ENCODE measurements around the gene SYCP2L. TPM values are rescaled to one million over a fixed set of nuclear protein-coding genes. Genes with fewer than 3 reads are reported as not detected.

SYCP2L gene
- total and polyA plus RNA-seq, 2 of the 8 experiments (the other 6 are each of a cell fraction or from before 2014, with no cell fraction given) = 1.7 to 4.2 TPM

DNA sequence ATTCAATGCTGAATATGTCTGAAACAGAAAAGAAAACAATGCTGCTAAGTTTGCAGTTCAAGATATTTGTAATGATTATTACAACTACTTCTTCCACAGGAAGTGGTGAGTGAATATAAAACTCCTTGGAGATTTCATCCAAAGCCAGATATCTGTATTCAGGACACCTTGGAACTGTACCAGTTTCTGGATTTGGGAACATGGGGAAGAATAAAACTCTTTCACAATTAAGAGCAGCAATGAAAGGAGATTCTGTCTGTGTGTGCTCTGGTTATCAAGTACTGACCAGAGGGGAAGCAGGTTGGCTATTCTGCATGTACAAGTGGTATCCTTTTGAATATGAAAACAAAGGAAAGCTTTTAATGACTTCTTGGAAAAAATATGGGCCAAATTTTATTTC is 136.2 kb downstream of the SYCP2L start:
- Histone ChIP-seq H3K27ac (ENCODE audit: low read depth, low read length) (no peak overlapping the region), H3K9me3 (ENCODE audit: insufficient read depth in 2 of 2, low read depth in 1 of 2, low read length in 1 of 2) (no peaks in the 10 kb centered on the region), H3K23me2 (ENCODE audit: low read depth, low read length) (no peaks in the 10 kb centered on the region), H3K79me1 (ENCODE audit: low read depth, low read length) (no peaks in the 10 kb centered on the region), H3K23ac (ENCODE audit: insufficient read length) (no peak overlapping the region), H3K56ac (replicated peaks; ENCODE audit: insufficient read length, low read depth, low read length) (no peak overlapping the region), H4K91ac (replicated peaks; ENCODE audit: insufficient read length, low read length) (no peak overlapping the region), H4K8ac (ENCODE audit: extremely low read depth, insufficient read depth, low read length) (no peak overlapping the region), H3K4me1 (replicated peaks in 1 of 4; ENCODE audit: control insufficient read depth in 3 of 4, insufficient read depth in 4 of 4, low read length in 3 of 4) (peaks cover 0 to 8% (median 3%) of the 10 kb centered on the region in 4 experiments; a peak in 5 of 7 replicates), H3K36me3 (ENCODE audit: control insufficient read depth in 2 of 4, insufficient read depth in 4 of 4, low read length in 3 of 4) (no peaks in the 10 kb centered on the region), H2BK120ac (replicated peaks; ENCODE audit: low read depth, low read length) (no peak overlapping the region), H2AK5ac (ENCODE audit: low read depth, low read length) (no peak overlapping the region), H3K14ac (ENCODE audit: insufficient read length) (no peak overlapping the region), H3K4me3 (ENCODE audit: extremely low read depth in 1 of 4, insufficient read depth in 2 of 4, low read depth in 3 of 4, low read length in 4 of 4) (no peak overlapping the region), H3K4me2 (ENCODE audit: insufficient read depth in 1 of 2, low read depth in 2 of 2, low read length in 2 of 2) (no peak overlapping the region), H4K20me1 (replicated peaks in 1 of 2; ENCODE audit: control insufficient read depth in 1 of 2, insufficient read depth in 2 of 2, low read length in 2 of 2) (no peaks in the 10 kb centered on the region), H2AFZ (ENCODE audit: low read length) (no peak overlapping the region), H2BK12ac (ENCODE audit: low read depth, low read length) (no peak overlapping the region), H3K79me2 (ENCODE audit: control insufficient read depth in 1 of 2, insufficient read depth in 2 of 2, low read length in 2 of 2) (no peaks in the 10 kb centered on the region), H2BK5ac (ENCODE audit: low read depth, low read length) (no peak overlapping the region), H3K9ac (replicated peaks in 1 of 4; ENCODE audit: extremely low read depth in 1 of 4, low read depth in 3 of 4, low read length in 3 of 4) (no peak overlapping the region), H2BK15ac (ENCODE audit: low read length) (no peak overlapping the region), H3K18ac (ENCODE audit: extremely low read depth, low read length) (no peak overlapping the region), H2BK20ac (ENCODE audit: low read length) (no peak overlapping the region), H4K5ac (ENCODE audit: insufficient read length, low read depth, low read length) (no peak overlapping the region), H3K4ac (replicated peaks; ENCODE audit: insufficient read length, low read depth, low read length) (no peak overlapping the region), H3K27me3 (replicated peaks in 1 of 4; ENCODE audit: control insufficient read depth in 3 of 4, extremely low read depth in 1 of 4, insufficient read depth in 3 of 4, low read length in 3 of 4) (no peaks in the 10 kb centered on the region)
- TF ChIP-seq YY1 (IDR thresholded peaks at IDR 0.05; ENCODE audit: low read depth, low read length) (no peak), ASH2L (IDR thresholded peaks at IDR 0.05; ENCODE audit: low read length) (no peak), HDAC2 (IDR thresholded peaks at IDR 0.05; ENCODE audit: borderline replicate concordance in 1 of 2, low read depth in 2 of 2, low read length in 2 of 2) (no peak)
- TF ChIP-seq, protein P1, sequence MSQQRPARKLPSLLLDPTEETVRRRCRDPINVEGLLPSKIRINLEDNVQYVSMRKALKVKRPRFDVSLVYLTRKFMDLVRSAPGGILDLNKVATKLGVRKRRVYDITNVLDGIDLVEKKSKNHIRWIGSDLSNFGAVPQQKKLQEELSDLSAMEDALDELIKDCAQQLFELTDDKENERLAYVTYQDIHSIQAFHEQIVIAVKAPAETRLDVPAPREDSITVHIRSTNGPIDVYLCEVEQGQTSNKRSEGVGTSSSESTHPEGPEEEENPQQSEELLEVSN (IDR thresholded peaks at IDR 0.05) = no peak
- POLR2A ChIA-PET (ENCODE audit: partially characterized antibody) = no interaction called here
- DNase-seq (ENCODE audit: low read depth in 1 of 2, low spot score in 2 of 2) = no peak
- CTCF ChIA-PET (ENCODE audit: partially characterized antibody) = interaction anchor here (1.1 to 4.2 kb wide), 4 partner anchors 11 to 45 kb away, joined by 3 to 25 read pairs (median 5); no protein-coding TSS in a partner anchor
- FAIRE-seq = no peak
